NT2/D1 (cell line): Measurements from ENCODE around the gene FAP.

Experiments
- DNase-seq: peaks from one replicate; pipeline ENCODE4 v3.0.0-alpha.2; 2011; ENCODE audit warnings: low read depth, low spot score
- H3K27me3 ChIP-seq: 2 replicates; pipeline ENCODE4 v1.6.0; 2011; ENCODE audit warnings: mild to moderate bottlenecking; ENCODE audit not compliant: insufficient read length, insufficient read depth
- H3K36me3 ChIP-seq: 2 replicates; pipeline ENCODE4 v1.6.1; 2011; ENCODE audit warnings: mild to moderate bottlenecking, low read length, mixed read lengths; ENCODE audit not compliant: insufficient read depth, insufficient read length
- H3K4me1 ChIP-seq: 2 replicates; pipeline ENCODE4 v1.5.1; 2011; ENCODE audit not compliant: insufficient read depth, insufficient read length
- H3K4me3 ChIP-seq: 2 replicates; pipeline ENCODE4 v1.5.1; 2011; ENCODE audit warnings: low read depth; ENCODE audit not compliant: insufficient read length
- H3K9ac ChIP-seq: 2 replicates; pipeline ENCODE4 v1.6.0; 2011; ENCODE audit warnings: low read depth; ENCODE audit not compliant: insufficient read length
- H3K9me3 ChIP-seq: 2 replicates; pipeline ENCODE4 v1.5.1; 2011; ENCODE audit warnings: mild to moderate bottlenecking, low read length; ENCODE audit not compliant: insufficient read depth
- SUZ12 ChIP-seq: IDR thresholded peaks from 2 replicates; pipeline ENCODE4 v1.6.1; 2011; ENCODE audit not compliant: insufficient read length, insufficient read depth; ENCODE audit errors: extremely low read depth
- YY1 ChIP-seq: IDR thresholded peaks from 2 replicates; pipeline ENCODE4 v1.6.1; 2011; ENCODE audit not compliant: insufficient read length, insufficient read depth
- ZNF274 ChIP-seq: IDR thresholded peaks from 2 replicates; pipeline ENCODE4 v1.6.1; 2011; ENCODE audit warnings: mild to moderate bottlenecking, low read depth, low read length

Gene FAP

GRCh38 chr2:162241571-162241970 lies 1.7 kb downstream of the FAP start:
- no peak for DNase-seq
- Histone ChIP-seq H3K9ac (no peak overlapping the region), H3K9me3 (no peaks in the 10 kb centered on the region), H3K27me3 (no peaks in the 10 kb centered on the region), H3K36me3 (no peaks in the 10 kb centered on the region), H3K4me3 (no peak overlapping the region), H3K4me1 (no peaks in the 10 kb centered on the region)
- TF ChIP-seq SUZ12 (no peak), ZNF274 (no peak), YY1 (no peak)

GRCh38 chr2:162234620-162235462 lies 8.4 kb downstream of the FAP start:
- TF ChIP-seq YY1 (no peak), SUZ12 (no peak), ZNF274 (no peak)
- no peak for DNase-seq
- Histone ChIP-seq H3K4me3 (no peak overlapping the region), H3K9me3 (peaks cover 6% of the 10 kb centered on the region; the same call in 1 of the 2 replicates), H3K36me3 (no peaks in the 10 kb centered on the region), H3K9ac (no peak overlapping the region), H3K4me1 (no peaks in the 10 kb centered on the region), H3K27me3 (no peaks in the 10 kb centered on the region)

- no peak overlapping the region for H3K4me3 ChIP-seq
- TF ChIP-seq YY1 = no peak
- TF ChIP-seq SUZ12 = no peak
- TF ChIP-seq ZNF274 = no peak
- H3K9me3 ChIP-seq = peaks cover 6% of the 10 kb centered on the region; the same call in 1 of the 2 replicates
- H3K9ac ChIP-seq = no peak overlapping the region
- H3K27me3 ChIP-seq = no peaks in the 10 kb centered on the region
- DNase-seq = no peak
- H3K4me1 ChIP-seq = no peaks in the 10 kb centered on the region
- H3K36me3 ChIP-seq = no peaks in the 10 kb centered on the region
Measured at GRCh38 chr2:162233197-162233596, 10.0 kb downstream of the FAP start.

GRCh38 chr2:162232671-162233070 lies 10.6 kb downstream of the FAP start:
- H3K36me3 ChIP-seq = no peaks in the 10 kb centered on the region
- no peak for DNase-seq
- TF ChIP-seq ZNF274 = no peak
- no peak for TF ChIP-seq YY1
- TF ChIP-seq SUZ12 = no peak
- H3K4me3 ChIP-seq = no peak overlapping the region
- H3K4me1 ChIP-seq = no peaks in the 10 kb centered on the region
- no peak overlapping the region for H3K9ac ChIP-seq
- no peaks in the 10 kb centered on the region for H3K27me3 ChIP-seq
- H3K9me3 ChIP-seq = peaks cover 6% of the 10 kb centered on the region; the same call in 1 of the 2 replicates

- Histone ChIP-seq H3K4me1 (no peaks in the 10 kb centered on the region), H3K27me3 (no peaks in the 10 kb centered on the region), H3K36me3 (no peaks in the 10 kb centered on the region), H3K4me3 (no peak overlapping the region), H3K9me3 (peaks cover 6% of the 10 kb centered on the region; the same call in 1 of the 2 replicates), H3K9ac (no peak overlapping the region)
- DNase-seq = no peak
- no peak for TF ChIP-seq SUZ12
- no peak for TF ChIP-seq ZNF274
- no peak for TF ChIP-seq YY1
Measured at GRCh38 chr2:162232027-162232426, 11.2 kb downstream of the FAP start.

GRCh38 chr2:162230761-162231160 lies 12.5 kb downstream of the FAP start:
- Histone ChIP-seq H3K9me3 (peaks cover 6% of the 10 kb centered on the region; the same call in 1 of the 2 replicates), H3K4me3 (no peak overlapping the region), H3K36me3 (no peaks in the 10 kb centered on the region), H3K4me1 (no peaks in the 10 kb centered on the region), H3K27me3 (no peaks in the 10 kb centered on the region), H3K9ac (no peak overlapping the region)
- TF ChIP-seq SUZ12 = no peak
- no peak for TF ChIP-seq YY1
- TF ChIP-seq ZNF274 = no peak
- no peak for DNase-seq

- no peaks in the 10 kb centered on the region for H3K36me3 ChIP-seq
- no peaks in the 10 kb centered on the region for H3K27me3 ChIP-seq
- H3K4me3 ChIP-seq = no peak overlapping the region
- H3K9me3 ChIP-seq = no peaks in the 10 kb centered on the region
- TF ChIP-seq YY1 (no peak), SUZ12 (no peak)
- H3K9ac ChIP-seq = no peak overlapping the region
- no peaks in the 10 kb centered on the region for H3K4me1 ChIP-seq
- DNase-seq = no peak
Measured at GRCh38 chr2:162226836-162227235, 16.4 kb downstream of the FAP start.
